ENCODE measurements around the gene SLC39A11.

DNA sequence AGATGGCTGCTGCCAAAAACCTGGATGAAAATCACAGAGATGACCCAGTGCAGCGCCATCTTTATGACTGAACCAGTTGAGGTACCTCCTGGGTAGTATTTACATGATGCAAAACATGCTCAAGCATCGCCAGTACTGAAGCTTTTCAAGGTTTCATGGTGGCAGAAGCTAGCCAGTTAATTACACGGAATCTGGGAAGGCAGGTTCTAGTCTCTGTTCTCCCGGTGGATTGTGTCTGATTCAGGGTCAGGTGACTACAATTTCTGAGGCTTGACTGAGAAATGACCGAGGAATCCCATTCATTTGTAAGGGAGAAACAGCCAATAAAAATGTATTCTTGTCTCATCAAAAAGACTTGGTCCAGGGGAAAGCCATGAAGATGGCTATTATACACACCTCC, 209.1 kb downstream of the SLC39A11 start:
- TF ChIP-seq, protein P1, sequence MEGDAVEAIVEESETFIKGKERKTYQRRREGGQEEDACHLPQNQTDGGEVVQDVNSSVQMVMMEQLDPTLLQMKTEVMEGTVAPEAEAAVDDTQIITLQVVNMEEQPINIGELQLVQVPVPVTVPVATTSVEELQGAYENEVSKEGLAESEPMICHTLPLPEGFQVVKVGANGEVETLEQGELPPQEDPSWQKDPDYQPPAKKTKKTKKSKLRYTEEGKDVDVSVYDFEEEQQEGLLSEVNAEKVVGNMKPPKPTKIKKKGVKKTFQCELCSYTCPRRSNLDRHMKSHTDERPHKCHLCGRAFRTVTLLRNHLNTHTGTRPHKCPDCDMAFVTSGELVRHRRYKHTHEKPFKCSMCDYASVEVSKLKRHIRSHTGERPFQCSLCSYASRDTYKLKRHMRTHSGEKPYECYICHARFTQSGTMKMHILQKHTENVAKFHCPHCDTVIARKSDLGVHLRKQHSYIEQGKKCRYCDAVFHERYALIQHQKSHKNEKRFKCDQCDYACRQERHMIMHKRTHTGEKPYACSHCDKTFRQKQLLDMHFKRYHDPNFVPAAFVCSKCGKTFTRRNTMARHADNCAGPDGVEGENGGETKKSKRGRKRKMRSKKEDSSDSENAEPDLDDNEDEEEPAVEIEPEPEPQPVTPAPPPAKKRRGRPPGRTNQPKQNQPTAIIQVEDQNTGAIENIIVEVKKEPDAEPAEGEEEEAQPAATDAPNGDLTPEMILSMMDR (IDR thresholded peaks at IDR 0.05): no peak
- TF ChIP-seq POLR2A (IDR thresholded peaks at IDR 0.05): no peak

All from testis (tissue), 2 donors.